ENCODE measurements around the gene HDAC1.
"Not testable (repeated sequence)": the region's sequence is repeated elsewhere in the genome, so short reads cannot be mapped to it uniquely, and the experiment has no call there.

Gene HDAC1

GRCh38 chr1:32274646-32275340 is 17.1 kb upstream of the HDAC1 start:
- no peak for DNase-seq

DNA sequence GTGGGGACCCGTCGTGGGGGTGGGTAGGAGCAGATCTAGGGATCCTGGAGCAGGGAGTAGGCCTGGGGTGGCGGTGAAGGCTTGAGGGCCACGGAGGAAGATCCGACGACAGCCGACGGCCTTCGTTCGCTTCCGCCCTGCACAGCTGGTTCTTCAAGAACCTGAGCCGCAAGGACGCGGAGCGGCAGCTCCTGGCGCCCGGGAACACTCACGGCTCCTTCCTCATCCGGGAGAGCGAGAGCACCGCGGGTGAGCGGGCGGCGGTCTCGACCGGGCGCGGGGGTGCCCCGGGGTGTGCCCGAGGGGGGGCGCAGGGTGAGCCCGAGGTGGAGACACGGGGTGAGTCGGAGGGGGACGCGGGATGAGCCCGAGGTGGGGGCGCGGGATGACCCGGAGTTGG is 16.5 kb upstream of the HDAC1 start:
- DNase-seq = peak; percentile 13 to 40 (median 24)

DNA sequence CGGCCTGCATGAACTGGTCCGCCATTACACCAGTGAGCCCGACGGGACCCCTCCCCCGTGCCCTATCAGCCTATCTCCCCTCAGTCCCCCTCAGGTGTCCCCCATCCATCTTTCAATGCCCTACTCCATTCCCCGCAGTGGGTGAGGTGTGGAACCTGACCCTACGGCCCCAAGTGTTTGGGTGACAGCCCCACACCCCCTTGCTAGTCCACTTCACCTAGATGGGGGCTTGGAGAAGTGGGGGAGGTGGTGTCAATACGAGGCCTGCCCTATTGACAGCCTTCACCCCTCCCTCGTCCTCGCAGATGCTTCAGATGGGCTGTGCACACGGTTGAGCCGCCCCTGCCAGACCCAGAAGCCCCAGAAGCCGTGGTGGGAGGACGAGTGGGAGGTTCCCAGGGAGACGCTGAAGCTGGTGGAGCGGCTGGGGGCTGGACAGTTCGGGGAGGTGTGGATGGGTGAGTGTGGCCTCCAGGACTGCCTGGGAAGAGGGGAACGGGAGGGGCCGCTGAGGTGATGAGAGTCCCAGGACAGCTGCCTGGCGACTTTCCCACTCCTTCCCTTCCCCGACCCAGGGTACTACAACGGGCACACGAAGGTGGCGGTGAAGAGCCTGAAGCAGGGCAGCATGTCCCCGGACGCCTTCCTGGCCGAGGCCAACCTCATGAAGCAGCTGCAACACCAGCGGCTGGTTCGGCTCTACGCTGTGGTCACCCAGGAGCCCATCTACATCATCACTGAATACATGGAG is 15.7 kb upstream of the HDAC1 start:
- no peak for DNase-seq

DNA sequence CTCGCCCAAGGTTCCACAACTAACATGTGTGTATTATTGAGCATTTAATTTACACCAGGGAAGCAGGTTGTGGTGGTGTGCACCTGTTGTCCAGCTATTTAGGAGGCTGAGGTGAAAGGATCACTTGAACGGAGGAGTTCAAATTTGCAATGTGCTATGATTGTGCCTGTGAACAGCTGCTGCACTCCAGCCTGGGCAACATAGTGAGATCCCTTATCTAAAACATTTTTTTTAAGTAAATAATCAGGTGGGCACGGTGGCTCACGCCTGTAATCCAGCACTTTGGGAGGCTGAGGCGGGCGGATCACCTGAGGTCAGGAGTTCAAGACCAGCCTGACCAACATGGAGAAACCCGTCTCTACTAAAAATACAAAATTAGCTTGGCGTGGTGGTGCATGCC is 7.1 kb upstream of the HDAC1 start:
- not testable (repeated sequence) for DNase-seq

GRCh38 chr1:32285658-32286057 is 6.2 kb upstream of the HDAC1 start:
- no peak for DNase-seq

- DNase-seq = no peak
Observed at GRCh38 chr1:32286763-32287162, 5.1 kb upstream of the HDAC1 start.

GRCh38 chr1:32289256-32289655 is 2.6 kb upstream of the HDAC1 start:
- no peak for DNase-seq

DNA sequence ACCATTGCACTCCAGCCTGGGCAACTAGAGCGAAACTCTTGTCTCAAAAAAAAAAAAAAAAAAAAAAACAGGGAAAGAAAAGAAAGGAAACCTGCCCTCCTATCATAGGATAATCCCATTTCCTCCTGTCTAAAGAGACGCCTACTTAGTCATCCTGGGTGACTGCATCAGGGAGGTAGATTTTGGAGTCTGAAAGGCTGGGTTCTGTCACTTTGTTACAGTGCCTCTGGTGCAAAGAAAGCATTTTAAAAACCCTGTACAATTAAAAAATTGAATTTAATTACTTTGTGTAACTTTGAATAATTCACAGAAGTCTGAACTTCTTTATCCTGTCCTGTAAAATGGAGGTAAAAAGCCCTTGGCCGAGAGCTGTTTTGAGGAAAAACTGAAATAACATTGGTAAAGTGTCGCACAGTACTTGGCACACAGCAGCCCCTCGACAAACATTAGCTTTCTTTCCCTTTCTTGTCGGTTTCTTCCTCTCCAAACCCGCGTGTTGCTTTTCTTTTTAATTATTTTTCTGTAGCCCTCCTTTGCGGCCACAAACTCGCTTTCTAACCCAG is 657 bp upstream of the HDAC1 start:
- DNase-seq = peak; percentile 49 to 60 (median 53)

GRCh38 chr1:32298211-32298610 is 6.3 kb downstream of the HDAC1 start:
- not testable (repeated sequence) for DNase-seq

DNA sequence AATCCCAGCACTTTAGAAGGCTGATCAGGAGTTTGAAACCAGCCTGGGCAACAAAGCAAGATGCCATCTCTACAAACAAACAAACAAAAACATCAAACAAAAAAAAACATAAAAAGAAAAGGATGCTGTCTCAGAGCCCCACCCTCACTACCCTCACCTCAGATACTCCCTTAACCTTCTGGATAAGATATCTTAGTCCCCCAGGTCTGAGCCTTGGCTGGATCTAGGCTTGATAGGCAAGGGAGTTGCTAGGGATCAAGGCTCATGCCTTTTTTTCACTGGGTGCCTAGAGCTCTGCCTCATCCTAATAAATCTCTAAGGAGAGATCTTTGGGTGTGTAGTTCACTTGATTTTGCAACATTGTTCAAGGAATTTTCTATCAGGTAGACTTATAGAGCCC is 7.4 kb downstream of the HDAC1 start:
- DNase-seq = no peak

GRCh38 chr1:32303358-32303757 is 11.5 kb downstream of the HDAC1 start:
- no peak for DNase-seq

DNA sequence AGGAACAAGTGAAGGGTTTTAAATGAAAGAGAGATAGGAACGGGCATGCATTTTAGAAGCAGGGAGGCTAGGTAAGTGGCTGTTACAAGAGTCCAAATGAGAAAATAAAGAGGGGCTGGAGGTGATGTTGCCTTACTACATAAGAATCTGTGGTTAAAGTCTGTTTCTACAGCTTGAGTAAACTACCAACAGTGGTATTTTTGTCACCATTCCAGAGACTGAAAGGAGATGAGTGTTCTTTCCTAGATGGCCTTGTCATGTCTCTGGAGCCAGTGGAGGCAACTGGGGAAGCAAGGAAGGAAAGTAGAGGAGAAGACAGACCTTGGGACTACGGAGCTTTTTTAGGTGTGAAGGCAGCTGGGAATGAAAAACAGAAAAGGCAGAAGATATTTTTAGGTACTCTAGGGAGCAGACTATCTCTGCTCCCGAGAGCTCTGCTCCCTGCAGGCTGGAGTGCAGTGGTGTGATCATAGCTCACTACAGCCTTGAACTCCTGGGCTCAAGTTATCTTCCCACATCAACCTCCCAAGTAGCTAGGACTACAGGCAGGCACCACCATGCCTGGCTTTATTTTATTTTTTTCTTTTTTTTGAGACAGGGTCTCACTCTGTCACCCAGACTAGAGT is 12.2 kb downstream of the HDAC1 start:
- no peak for DNase-seq

DNA sequence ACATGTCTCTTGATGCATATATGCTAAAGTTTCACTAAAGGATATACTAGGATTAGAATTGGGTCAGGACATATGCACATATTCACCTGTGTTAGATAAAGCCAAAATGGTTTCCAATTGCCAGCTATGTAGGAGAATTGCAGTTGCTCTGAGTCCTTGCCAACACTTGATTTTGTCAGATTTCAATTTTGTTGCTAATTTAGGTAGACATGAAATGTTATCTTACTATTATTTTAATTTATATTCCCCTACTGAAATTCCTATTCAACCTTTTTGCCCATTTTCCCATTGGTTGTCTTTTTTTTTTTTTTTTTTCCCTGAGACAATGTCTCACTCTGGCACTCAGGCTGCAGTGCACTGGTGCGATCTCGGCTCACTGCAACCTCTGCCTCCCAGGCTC is 13.4 kb downstream of the HDAC1 start:
- no peak for DNase-seq

GRCh38 chr1:32307324-32307723 is 15.4 kb downstream of the HDAC1 start:
- DNase-seq = peak; percentile 48 to 72 (median 63)

GRCh38 chr1:32309960-32310359 is 18.1 kb downstream of the HDAC1 start:
- no peak for DNase-seq

- no peak for DNase-seq
Observed at GRCh38 chr1:32311709-32312393, 20.0 kb downstream of the HDAC1 start.

GRCh38 chr1:32316903-32317277 is 25.0 kb downstream of the HDAC1 start:
- DNase-seq = no peak

DNA sequence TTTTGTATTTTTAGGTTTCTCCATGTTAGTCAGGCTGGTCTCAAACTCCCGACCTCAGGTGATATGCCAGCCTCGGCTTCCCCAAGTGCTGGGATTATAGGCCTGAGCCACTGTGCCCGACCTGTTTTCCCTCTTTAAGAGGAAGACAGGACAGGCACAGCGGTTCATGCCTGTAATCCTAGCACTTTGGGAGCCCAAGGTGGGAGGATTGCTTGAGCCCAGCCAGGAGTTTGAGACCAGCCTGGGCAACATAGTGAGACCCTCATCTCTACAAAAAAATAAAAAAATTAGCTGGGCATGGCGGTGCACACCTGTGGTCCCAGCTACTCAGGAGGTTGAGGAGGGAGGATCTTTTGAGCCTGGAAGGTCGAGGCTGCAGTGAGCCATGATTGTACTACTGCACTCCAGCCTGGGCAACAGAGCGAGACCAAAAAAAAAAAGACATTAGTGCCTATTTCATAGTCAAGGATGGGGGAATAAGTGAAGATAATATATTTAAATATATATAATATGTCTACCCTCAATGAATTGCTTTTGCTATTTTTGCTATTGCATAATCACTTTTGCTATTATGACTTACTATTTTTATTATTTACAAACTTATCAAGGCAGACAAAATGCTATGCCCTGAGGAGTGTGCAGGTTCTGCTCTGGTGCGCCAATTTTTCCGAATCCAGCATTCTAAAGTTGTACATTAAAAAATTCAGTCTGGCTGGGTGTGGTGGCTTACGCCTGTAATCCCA is 26.4 kb downstream of the HDAC1 start:
- no peak for DNase-seq

- DNase-seq = no peak
Observed at GRCh38 chr1:32321712-32322291, 29.9 kb downstream of the HDAC1 start.

GRCh38 chr1:32327204-32327603 is 35.3 kb downstream of the HDAC1 start:
- DNase-seq = no peak

DNA sequence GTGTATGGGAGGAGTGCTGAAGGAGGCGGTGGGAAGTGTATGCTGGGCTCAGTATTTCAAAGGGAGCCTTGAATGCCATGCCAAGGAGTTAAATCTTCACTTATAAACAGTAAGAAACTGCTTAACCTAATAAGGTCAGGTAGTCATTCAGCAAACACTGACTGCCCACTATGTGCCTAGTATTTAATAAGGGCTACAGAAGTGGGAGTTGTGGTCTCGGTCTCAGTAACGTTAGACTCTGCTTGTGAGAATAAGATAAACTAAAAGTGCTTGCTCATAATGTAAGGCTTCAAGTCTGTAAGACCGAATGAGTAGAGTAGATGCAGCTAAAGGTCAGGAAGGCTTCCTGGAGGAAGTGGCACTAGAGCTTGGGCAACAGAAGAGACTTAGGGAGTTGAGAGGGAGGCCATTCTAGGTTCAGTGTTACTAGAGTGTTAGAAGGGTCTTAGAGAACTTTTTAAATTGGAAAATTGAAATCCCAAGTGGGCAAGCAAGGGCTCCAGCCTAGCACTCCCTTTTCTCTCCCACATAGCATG is 38.1 kb downstream of the HDAC1 start:
- DNase-seq = no peak
